Stimulated activated CD8-positive, alpha-beta memory T cell treated with anti-CD3 and anti-CD28 coated beads, Interleukin-15, amount 100 ng/mL, for 4 hours (primary cell): ENCODE measurements around the gene NEU3.
"Not testable (repeated sequence)": the region's sequence is repeated elsewhere in the genome, so short reads cannot be mapped to it uniquely, and the experiment has no call there.

ENCODE experiments used
- DNase-seq, 2 donors: peaks; one replicate each; pipeline ENCODE4 v3.0.0-alpha.2; 2020; ENCODE audit warnings: low read depth in 2 of 2

Gene NEU3

GRCh38 chr11:74984730-74985129 is 4.0 kb upstream of the NEU3 start:
- no peak for DNase-seq

- DNase-seq = no peak
These were observed 516 bp downstream of the NEU3 start for GRCh38 chr11:74989260-74989638.

GRCh38 chr11:74990150-74990549 is 1.4 kb downstream of the NEU3 start:
- DNase-seq = not testable (repeated sequence)

- DNase-seq = no peak
These were observed 2.2 kb downstream of the NEU3 start for GRCh38 chr11:74990941-74991340.

- no peak for DNase-seq
These were observed 4.1 kb downstream of the NEU3 start for GRCh38 chr11:74992852-74993251.

- no peak for DNase-seq
These were observed 12.2 kb downstream of the NEU3 start for GRCh38 chr11:75000975-75001354.

- DNase-seq = no peak
These were observed 13.0 kb downstream of the NEU3 start for GRCh38 chr11:75001686-75002085.

GRCh38 chr11:75002516-75002915 is 13.8 kb downstream of the NEU3 start:
- no peak for DNase-seq

GRCh38 chr11:75004215-75004614 is 15.5 kb downstream of the NEU3 start:
- DNase-seq = no peak

- no peak for DNase-seq
These were observed 22.6 kb downstream of the NEU3 start for GRCh38 chr11:75011357-75011756.

- no peak for DNase-seq
These were observed 23.1 kb downstream of the NEU3 start for GRCh38 chr11:75011872-75012271.

- DNase-seq = no peak
These were observed 24.3 kb downstream of the NEU3 start for GRCh38 chr11:75013051-75013450.

GRCh38 chr11:75014129-75014528 is 25.4 kb downstream of the NEU3 start:
- no peak for DNase-seq

GRCh38 chr11:75019200-75019599 is 30.5 kb downstream of the NEU3 start:
- not testable (repeated sequence) for DNase-seq

- DNase-seq = not testable (repeated sequence)
These were observed 31.6 kb downstream of the NEU3 start for GRCh38 chr11:75020328-75020727.

GRCh38 chr11:75022296-75022695 is 33.6 kb downstream of the NEU3 start:
- no peak for DNase-seq

- DNase-seq = peak; percentile 26 to 49
These were observed 34.1 kb downstream of the NEU3 start for GRCh38 chr11:75022759-75023396.

- no peak for DNase-seq
These were observed 34.8 kb downstream of the NEU3 start for GRCh38 chr11:75023446-75024067.

GRCh38 chr11:75024068-75024449 is 35.3 kb downstream of the NEU3 start:
- DNase-seq = no peak

GRCh38 chr11:75024764-75025211 is 36.1 kb downstream of the NEU3 start:
- DNase-seq = no peak

- DNase-seq = no peak
These were observed 36.8 kb downstream of the NEU3 start for GRCh38 chr11:75025561-75025960.

GRCh38 chr11:75028321-75028720 is 39.6 kb downstream of the NEU3 start:
- no peak for DNase-seq

- DNase-seq = no peak
These were observed 40.0 kb downstream of the NEU3 start for GRCh38 chr11:75028724-75029123.
